Amniotic epithelial cell (primary cell): ENCODE data around the gene ZFYVE9.

ENCODE experiments used
- DNase-seq: peaks from one replicate; pipeline ENCODE4 v3.0.0-alpha.2; 2010; ENCODE audit warnings: low read depth

Gene ZFYVE9

DNA sequence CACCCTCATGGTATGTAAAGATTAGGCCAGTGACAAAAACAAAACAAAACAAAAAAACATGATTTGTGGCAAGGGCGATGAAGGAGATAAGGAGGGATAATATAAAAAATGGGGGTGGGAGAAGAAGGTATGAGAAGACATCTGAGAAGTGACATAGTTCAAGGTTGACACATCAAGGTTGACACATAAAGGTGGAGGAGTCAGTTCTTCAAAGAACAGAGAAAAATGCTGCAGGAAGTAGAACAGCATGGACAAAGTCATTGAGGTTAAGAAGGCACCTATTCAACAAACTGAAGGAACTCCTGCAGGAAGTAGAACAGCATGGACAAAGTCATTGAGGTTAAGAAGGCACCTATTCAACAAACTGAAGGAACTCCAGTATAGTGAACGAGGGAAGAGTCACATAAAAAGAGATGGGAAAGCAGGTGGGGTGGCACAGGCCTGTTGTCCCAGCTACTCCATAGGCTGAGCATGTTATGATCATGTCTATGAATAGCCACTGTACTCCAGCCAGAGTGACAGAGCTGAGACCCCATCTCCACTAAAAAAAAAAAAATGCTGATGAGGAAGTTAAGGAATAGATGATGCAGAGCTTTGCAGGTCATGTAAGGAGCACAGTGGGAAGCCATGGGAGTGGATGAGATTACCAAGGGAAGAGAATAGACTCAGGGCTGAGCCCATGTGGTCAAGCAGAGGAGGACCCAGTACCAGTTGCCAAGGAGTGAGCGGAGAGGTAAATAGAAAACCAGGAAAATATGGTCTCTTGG, 101.5 kb downstream of the ZFYVE9 start:
- no peak for DNase-seq

DNA sequence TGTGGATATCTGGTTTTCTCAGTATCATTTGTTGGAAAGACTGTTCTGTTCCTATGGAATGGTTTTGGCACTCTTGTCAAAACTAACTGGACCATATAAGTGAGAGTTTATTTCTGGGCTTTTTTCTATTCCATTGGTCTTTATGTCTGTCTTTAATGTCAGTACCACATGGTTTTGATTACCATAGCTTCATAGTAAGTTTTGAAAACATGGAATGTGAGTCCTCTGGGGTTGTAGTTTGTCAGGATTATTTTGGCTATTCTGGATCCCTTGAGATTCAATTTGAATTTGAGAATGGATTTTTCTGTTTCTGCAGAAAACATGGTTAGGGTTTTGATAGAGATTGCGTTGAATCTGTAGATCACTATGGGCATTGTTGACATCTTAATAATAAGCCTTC, 107.9 kb downstream of the ZFYVE9 start:
- DNase-seq: no peak

DNA sequence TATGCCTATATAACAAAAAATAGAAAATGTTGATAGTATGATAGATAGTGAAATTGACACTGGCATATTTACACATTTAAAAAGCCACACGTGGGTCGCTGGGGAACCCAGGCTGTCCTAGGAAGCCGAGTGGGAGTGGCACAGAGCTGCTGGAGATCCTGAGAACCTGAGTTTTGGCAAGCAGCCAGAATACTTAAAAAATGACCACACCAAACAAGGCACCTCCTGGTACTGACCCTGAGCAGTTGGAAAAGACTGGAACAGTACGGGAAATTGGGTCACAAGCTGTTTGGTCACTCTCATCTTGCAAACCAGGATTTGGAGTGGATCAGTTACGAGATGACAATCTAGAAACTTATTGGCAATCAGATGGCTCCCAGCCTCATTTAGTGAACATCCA, 111.5 kb downstream of the ZFYVE9 start:
- DNase-seq: no peak

DNA sequence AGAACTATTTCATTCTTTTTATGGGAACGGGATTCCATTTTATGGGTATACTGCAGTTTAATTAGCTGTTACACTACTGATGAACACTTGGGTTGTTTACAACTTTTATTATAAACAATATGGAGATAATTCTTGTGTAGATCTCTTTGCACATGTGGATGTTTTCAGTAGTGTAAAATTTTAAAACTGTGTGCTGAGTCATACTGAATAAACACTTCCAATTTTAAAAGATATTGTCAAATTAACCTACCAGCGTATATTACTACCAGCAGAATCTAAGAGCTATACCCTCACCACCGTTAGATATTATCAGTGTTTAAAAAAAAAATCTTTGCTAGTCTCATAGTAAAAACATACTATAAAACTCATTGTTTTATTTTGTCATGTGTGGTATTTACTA, 118.0 kb downstream of the ZFYVE9 start:
- no peak for DNase-seq

DNA sequence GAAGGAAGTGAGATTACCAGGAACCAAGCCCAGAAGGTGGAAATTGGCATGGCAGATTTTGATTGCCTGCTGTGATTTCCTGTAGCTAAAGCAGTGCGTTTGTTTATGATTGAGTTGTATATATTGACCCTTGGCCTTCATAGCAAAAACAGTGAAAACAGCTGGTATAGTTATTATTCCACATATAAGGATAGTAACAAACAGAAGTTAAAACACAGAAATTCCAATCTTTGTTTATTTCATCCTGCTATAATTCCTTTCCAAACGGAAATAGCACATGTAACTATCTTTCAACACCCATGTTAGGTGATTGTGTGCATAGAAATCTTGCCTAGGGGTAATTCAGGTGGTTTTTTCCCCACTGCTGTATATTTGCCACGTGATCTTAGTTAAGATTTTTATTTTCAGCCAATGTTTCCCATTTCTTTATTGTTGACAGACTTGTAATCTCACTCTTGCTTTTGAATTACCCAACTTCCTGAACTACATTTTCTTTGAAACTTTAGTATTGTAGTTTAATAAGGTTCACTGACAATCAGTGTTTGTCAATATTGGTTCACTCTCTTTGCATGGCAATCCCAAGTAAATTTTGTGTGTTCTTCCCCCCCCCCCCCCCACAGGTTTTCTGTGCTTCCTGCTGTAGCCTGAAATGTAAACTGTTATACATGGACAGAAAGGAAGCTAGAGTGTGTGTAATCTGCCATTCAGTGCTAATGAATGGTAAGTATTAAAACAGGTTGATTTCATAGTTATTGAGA, 121.4 kb downstream of the ZFYVE9 start:
- no peak for DNase-seq

DNA sequence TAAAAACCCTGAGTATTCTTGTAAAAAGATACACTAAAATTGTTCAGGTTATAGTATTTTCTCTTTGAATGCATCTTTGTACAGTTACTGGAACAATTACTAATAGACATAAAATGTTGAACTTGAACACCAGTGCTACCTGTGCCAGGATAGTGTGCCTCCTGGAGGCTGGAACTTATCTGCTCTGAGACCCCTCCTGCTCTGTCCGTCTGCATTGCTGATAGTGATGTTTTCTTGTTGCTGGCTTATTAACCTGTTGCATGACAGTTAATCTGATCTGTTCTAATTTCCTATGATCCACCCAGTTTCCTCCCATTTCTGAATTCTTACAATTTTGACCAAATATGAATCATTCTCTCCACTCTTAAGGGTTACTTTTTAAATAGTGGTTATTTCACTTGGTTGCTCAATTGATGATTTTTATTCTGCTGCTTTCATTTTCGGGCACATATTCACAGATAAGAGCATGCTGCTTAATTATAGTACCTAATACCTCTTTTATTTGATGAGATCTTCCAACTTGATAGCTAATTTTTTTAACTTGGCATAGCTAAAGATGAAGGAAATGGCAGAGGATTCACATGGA, 122.7 kb downstream of the ZFYVE9 start:
- peak; percentile 32 for DNase-seq

DNA sequence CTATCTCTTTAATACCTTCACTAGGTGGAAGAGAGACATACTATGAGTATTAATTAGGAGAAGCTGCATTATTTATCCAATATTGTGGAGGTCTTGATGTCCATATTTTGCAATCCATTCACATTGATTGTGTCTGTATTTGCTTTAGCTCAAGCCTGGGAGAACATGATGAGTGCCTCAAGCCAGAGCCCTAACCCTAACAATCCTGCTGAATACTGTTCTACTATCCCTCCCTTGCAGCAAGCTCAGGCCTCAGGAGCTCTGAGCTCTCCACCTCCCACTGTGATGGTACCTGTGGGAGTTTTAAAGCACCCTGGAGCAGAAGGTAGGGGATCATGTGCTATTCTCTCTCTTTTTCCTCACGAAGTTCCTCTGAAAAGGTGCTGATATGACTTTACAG, 124.6 kb downstream of the ZFYVE9 start:
- no peak for DNase-seq

DNA sequence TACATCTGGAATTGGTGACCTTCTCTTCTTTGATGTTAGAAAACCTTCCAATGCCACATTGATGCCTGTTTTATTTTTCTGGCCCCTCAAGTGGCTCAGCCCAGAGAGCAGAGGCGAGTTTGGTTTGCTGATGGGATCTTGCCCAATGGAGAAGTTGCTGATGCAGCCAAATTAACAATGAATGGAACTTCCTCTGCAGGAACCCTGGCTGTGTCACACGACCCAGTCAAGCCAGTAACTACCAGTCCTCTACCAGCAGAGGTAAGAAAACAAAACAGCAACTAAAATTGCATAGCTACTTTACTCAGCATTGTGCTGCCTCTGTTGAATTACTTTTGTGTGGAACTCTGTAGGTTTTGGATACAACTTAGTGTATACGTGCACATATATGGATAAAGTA, 126.5 kb downstream of the ZFYVE9 start:
- no peak for DNase-seq

DNA sequence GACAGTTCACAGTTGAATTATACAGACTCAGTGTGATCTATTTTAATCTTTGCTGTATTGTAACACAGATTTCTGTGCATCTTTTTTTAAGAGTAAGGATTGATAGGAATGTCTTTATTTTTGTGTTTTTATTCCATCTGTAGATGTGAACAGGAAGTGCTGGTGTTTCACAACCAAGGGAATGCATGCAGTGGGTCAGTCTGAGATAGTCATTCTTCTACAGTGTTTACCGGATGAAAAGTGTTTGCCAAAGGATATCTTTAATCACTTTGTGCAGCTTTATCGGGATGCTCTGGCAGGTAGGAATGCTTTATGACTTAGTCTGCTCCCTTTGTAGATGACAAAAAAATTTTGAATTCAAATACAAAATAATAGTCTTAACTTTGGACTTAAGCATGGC, 139.6 kb downstream of the ZFYVE9 start:
- DNase-seq: peak; percentile 80

DNA sequence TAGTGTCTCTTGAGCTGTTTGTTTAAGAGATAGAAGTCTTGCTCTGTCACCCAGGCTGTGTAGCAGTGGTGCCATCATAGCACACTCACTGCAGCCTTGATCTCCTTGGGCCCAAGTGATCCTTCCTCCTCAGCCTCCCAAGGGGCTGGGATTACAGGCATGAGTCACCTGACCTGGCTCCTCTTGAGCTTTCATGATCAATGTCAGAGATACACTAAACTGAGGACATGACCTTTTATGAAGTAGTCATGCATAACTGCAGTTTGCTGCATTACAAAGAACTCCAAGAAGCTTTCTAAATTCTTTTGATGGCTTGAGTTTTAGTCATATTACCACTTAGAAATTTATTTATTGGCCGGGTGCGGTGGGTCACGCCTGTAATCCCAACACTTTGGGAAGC, 146.4 kb downstream of the ZFYVE9 start:
- DNase-seq: peak; percentile 61

DNA sequence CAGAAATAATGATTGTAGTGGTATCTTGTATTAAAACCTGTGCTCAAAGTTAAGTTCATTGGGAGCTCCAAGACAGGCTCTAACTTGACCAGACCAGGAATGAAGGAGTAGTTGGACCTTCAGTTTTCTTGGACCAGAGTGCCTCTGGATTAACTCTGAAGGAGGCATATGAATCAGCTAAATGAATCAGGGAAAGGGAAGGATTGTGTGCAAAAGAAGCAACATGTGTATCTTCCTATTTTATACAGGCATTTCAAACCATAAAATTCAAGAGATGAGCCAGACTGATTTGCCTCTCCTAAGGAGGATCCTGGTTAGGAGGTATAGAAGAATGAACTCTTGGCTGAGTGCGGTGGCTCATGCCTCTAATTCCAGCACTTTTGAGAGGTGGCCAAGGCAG, 152.7 kb downstream of the ZFYVE9 start:
- peak; percentile 21 for DNase-seq

DNA sequence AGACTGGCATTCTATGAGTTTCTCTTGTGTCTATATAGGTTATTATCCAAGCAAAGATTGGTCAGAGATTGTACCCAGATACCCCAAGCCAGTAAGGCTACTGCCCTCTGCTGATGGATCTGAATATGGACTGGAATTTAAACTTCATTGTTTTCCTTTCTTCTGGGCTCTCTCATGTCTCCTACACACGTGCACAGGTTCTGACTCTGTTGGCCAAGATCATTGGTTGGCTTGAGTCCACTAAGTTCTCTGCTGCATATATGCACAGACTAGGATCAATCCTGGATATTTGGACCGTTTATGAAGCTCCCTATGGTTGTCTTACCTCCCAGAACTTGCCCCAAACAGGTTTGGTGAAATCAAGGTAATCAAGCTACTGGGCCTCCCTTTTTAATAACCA, 154.5 kb downstream of the ZFYVE9 start:
- peak; percentile 69 for DNase-seq

DNA sequence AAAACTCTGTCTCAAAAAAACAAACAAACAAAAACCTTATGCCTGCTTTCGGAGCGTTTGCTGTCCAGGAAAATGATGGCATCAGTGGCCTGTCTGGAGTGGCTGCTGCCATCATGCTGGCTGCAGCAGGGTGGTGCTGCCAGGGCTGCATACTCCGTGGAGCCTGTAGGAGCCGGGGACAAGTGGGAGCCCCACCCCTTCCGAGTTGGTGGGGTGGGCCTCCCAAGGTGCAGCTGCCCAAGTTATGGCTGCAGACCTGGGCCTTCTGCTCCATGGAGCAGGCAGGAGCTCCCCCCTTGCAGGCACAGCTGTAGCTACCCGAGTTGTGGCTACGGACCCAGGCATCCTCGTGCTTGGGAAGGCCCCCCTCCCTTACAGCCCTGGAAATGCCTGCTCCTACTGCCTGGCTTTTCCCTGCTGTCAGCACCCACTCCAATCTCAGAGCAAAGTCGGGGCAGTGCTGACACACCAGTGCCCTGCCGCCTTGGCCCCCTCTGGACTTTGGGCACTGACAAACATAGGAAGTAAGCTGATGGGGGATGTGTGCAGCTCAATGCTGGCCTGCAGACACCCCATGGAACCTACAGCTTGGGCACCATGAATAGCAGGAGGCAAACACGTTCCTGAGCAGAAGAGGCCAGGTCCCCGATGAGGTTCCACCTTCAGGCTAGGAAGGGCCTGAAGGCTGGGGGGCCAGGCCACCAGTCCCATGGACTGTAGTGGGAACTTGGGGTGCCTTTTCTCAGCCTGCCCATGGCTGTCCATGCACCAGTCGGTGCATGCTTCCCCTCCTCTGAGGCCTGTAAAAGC, 163.7 kb downstream of the ZFYVE9 start:
- no peak for DNase-seq

DNA sequence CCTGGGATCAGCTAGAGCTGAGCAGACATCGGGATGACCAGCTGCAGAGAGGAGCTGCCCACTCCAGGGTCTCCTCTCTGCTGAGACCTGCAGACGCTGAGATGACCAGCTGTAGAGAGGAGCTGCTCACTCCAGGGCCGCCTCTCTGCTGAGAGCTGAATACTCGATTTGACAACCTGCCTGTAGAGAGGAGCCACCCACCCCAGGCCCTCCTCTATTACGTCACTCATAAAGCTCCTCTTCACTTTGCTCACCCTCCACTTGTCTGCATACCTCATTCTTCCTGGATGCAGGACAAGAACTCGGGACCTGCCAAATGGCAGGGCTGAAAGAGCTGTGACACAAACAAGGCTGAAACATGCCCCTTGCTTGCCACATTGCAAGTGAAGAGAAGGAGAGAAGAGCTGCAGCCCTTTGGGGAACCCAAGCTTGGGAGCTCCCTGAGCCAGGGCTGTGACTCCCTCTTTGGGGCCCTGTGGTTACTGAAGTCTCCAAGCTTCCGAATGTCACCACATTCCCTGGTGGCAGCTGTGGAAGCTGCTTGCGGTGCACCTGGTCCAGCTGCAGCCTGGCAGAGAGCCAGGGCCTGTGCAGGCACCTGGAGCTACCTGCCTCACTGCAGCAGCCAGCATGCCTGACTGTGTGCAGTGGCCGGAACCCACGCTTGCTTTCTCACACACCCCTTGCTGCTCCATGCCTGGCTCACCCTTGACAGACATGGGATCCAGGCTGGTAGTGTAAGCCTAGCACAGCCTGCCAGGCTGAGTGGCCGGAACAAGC, 164.5 kb downstream of the ZFYVE9 start:
- DNase-seq: no peak

DNA sequence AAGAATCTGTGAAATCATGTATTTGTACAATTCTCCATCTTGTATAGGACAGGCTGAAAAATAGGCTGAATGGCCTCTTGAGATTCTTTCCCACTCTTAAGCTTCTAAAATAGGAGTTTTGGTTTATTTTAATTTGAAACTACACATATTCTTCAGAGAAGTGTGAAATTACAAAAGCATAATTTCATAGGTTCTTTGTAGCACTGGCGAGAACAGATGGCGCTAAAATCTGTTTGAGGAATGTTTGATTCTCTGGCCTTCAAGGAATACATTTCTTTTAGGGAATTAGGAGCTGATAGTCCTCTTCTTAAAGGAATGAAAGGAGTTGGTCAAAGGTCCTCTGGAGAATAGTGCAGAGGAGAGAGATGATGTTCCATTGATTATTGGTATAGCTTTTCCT, 179.2 kb downstream of the ZFYVE9 start:
- DNase-seq: no peak

DNA sequence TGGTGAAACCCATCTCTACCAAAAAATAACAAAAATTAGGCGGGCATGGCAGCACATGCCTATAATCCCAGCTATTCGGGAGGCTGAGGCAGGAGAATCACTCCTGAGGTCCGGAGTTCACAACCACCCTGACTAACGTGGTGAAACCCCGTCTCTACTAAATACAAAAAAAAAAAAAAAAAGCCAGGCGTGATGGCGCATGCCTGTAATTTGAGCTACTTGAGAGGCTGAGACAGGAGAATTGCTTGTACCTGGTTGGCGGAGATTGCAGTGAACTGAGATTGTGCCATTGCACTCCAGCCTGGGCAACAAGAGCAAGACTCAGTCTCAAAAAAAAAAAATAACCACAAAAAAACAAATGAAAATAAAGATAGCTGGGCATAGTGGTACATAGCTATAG, 181.8 kb downstream of the ZFYVE9 start:
- no peak for DNase-seq

DNA sequence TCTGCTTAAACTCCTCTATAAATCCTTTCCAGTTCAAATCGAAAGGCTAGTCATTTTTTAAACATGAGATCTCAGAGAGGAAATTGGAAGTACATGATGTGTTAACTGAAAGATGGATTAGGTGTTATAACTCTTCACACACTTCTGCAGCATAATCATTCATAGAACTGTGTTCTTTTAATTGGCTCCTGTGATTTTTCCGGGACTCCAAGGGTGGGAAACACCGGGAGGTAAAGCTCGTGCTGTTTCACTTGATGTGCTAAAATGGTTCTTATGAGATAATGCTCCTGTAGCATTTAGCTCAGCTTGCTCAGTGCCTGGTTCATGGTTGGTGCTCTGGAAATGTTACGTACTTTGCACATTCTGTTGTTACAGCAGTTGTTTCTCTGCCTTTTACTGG, 183.9 kb downstream of the ZFYVE9 start:
- DNase-seq: no peak

DNA sequence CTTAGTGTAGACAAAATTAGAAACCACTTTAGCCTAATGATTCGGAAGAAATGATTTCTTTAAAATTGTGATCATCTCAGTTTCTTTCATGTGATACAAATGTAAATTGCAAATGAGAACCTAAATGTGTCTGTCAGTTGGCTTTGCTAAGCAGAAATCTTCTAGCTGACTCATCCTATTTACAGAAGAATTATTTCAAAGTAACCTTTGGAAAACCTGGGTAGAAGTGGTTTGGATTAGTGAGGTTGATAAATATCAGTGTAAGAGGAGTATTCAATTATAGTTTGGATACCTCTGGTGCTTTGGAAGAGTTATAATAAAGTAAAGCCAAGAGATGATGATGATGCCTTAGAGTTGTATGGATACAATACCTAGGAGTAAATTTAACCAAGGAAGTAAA, 186.7 kb downstream of the ZFYVE9 start:
- DNase-seq: no peak

DNA sequence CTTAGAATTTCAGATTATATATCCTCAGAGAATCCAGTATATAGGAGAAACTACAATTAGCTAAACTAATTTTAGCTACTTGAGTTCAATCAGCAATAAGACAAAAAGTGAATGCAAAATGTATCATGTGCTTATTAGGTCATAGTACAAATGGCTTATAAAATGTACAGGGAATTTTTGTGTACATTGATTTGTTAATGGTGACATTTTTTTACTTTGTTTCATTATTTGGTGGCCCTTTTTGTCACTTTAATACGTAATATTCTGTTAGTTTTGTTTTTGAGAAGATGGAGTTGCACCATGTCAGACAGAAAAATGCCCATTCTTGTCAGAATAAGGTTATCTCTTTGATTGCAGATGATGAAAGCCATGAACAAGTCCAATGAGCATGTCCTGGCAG, 190.5 kb downstream of the ZFYVE9 start:
- no peak for DNase-seq

DNA sequence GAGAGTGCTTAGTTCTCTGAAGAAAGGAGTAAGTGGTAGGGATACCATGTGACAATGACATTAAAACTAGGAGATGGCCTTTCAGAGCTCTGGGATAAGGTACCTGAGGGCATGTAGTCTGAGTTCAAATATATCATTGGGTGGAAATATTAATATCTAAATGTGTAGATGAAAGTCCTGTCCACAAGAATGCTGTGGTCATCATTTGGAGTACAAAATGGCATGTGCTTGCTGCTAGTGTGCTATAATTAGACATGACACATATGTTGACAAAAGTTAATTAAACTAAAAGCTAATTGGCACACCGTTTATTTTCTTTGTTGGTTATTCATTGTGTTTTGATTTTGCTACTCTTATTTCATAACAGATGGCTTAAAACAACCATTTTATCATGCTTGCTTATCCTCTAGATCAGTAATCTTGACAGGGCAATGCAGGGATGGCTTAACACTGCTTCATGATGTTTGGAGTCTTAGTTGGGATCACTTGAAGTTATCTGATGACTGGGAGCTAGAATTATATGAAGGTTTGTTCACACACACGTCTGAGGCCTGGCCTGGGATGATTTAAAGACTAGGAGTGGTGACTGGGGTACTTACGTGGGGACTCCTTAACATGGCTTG, 193.1 kb downstream of the ZFYVE9 start:
- DNase-seq: peak; percentile 46

DNA sequence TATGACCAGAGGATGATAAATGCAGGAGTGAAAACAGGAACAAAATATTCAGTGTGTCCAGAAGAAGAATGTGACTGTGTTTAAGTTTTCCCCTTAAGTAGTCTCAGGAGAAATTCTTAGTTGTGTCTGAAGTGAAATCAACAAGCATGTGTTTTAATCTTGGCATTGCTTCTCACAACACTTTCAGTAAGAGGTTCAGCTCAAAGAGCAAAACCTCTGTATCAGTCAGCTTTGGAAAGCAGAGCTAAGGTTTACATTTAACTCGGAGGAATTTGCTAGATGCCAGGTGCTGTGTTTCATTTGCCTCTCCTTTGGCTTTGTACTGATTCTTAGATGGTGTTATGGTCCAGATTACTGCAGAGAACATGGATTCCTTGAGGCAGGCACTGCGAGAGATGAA, 195.6 kb downstream of the ZFYVE9 start:
- no peak for DNase-seq
